C4-2B (cell line): ENCODE measurements around the gene NECAB3.

Source experiments
- ZFX ChIP-seq: fragments of 450-650 bp; IDR thresholded peaks from 2 replicates; pipeline ENCODE4 v1.6.1; 2017
- TF ChIP-seq, protein P1 (sequence below): fragments of 450-650 bp; conservative IDR thresholded peaks from 2 replicates; pipeline ENCODE4 v1.5.1; 2017; ENCODE audit warnings: mild to moderate bottlenecking

GRCh38 chr20:33658929-33659328, 15.3 kb downstream of the NECAB3 start:
- TF ChIP-seq, protein P1, sequence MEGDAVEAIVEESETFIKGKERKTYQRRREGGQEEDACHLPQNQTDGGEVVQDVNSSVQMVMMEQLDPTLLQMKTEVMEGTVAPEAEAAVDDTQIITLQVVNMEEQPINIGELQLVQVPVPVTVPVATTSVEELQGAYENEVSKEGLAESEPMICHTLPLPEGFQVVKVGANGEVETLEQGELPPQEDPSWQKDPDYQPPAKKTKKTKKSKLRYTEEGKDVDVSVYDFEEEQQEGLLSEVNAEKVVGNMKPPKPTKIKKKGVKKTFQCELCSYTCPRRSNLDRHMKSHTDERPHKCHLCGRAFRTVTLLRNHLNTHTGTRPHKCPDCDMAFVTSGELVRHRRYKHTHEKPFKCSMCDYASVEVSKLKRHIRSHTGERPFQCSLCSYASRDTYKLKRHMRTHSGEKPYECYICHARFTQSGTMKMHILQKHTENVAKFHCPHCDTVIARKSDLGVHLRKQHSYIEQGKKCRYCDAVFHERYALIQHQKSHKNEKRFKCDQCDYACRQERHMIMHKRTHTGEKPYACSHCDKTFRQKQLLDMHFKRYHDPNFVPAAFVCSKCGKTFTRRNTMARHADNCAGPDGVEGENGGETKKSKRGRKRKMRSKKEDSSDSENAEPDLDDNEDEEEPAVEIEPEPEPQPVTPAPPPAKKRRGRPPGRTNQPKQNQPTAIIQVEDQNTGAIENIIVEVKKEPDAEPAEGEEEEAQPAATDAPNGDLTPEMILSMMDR = no peak
- no peak for TF ChIP-seq ZFX
